SK-N-SH (cell line): Measurements from ENCODE around the gene SNX3. TPM values are rescaled to one million over a fixed set of nuclear protein-coding genes. Genes with fewer than 3 reads are reported as not detected.

ENCODE experiments used
- CTCF ChIA-PET: fragments of 300-600, 350-600 bp; formaldehyde crosslinking; extraction: SDS; loops from one replicate; lab custom pipeline; 2021; lab: Yijun Ruan, JAX
- POLR2A ChIA-PET: fragments of 350-600 bp; sonication (Branson Sonifier 250); formaldehyde crosslinking; extraction: SDS; loops from one replicate; lab custom pipeline; 2020; ENCODE audit warnings: antibody characterized with exemption, inconsistent platforms; lab: Yijun Ruan, JAX
- DNase-seq: peaks from one replicate; pipeline ENCODE4 v3.0.0; 2012
- H2AFZ ChIP-seq: fragments of 200-600 bp; sonication (generic); 2 replicates; pipeline ENCODE4 v1.8.1; 2016; ENCODE audit warnings: antibody characterized with exemption, mild to moderate bottlenecking, low read depth
- H3F3A ChIP-seq: fragments of 200-600 bp; sonication (generic); replicated peaks from 2 replicates; pipeline ENCODE3; 2016; ENCODE audit warnings: antibody characterized with exemption, mild to moderate bottlenecking; ENCODE audit not compliant: insufficient read depth
- H3K27ac ChIP-seq, 2 experiments: fragments of 200-500 bp in 1 of 2; fragments of 200-600 bp in 1 of 2; sonication (Bioruptor generic) in 1 of 2; sonication (generic), shearing (Covaris generic) in 1 of 2; 2 replicates each; pipeline versions ENCODE4 v1.5.1 to v1.6.1; 2014 to 2016; ENCODE audit warnings: low read depth in 2 of 2, inconsistent platforms in 1 of 2, low read length in 1 of 2, mild to moderate bottlenecking in 1 of 2, mixed read lengths in 1 of 2
- H3K27me3 ChIP-seq: fragments of 200-600 bp; sonication (generic), shearing (Covaris generic); 2 replicates; pipeline ENCODE4 v1.6.1; 2016; ENCODE audit warnings: mixed run types; ENCODE audit not compliant: insufficient read depth
- H3K36me3 ChIP-seq, 2 experiments: fragments of 200-500 bp in 1 of 2; fragments of 200-600 bp in 1 of 2; sonication (Bioruptor generic) in 1 of 2; sonication (generic) in 1 of 2; replicated peaks in 1 of 2; 2 replicates each; pipeline versions ENCODE3 to v1.5.1; 2014 to 2016; ENCODE audit warnings: low read length in 1 of 2, mild to moderate bottlenecking in 1 of 2; ENCODE audit not compliant: insufficient read depth in 2 of 2, control insufficient read depth in 1 of 2
- H3K4me1 ChIP-seq, 2 experiments: fragments of 200-500 bp in 1 of 2; fragments of 200-600 bp in 1 of 2; sonication (Bioruptor generic) in 1 of 2; sonication (generic), shearing (Covaris generic) in 1 of 2; 2 replicates each; pipeline versions ENCODE4 v1.5.1 to v1.6.1; 2014 to 2016; ENCODE audit warnings: low read depth in 1 of 2, low read length in 1 of 2, mixed run types in 1 of 2; ENCODE audit not compliant: insufficient read depth in 2 of 2, control insufficient read depth in 1 of 2
- H3K4me2 ChIP-seq: fragments of 200-600 bp; sonication (generic), shearing (Covaris generic); 2 replicates; pipeline ENCODE4 v1.6.1; 2017; ENCODE audit warnings: mixed run types
- H3K4me3 ChIP-seq, 2 experiments: fragments of 200-500 bp in 1 of 2; fragments of 200-600 bp in 1 of 2; sonication (Bioruptor generic) in 1 of 2; sonication (generic), shearing (Covaris generic) in 1 of 2; 2 replicates each; pipeline versions ENCODE4 v1.5.1 to v1.8.1; 2014 to 2016; ENCODE audit warnings: low read depth in 2 of 2, inconsistent platforms in 1 of 2, low read length in 1 of 2, mild to moderate bottlenecking in 1 of 2, mixed read lengths in 1 of 2, moderate library complexity in 1 of 2
- H3K79me2 ChIP-seq: fragments of 200-600 bp; sonication (generic); 2 replicates; pipeline ENCODE4 v1.8.1; 2017; ENCODE audit warnings: mild to moderate bottlenecking; ENCODE audit not compliant: insufficient read depth
- H3K9ac ChIP-seq: fragments of 200-600 bp; sonication (generic); 2 replicates; pipeline ENCODE4 v1.6.1; 2017; ENCODE audit warnings: mixed run types
- H3K9me2 ChIP-seq: fragments of 200-600 bp; sonication (generic); 2 replicates; pipeline ENCODE4 v1.6.1; 2017; ENCODE audit warnings: mixed run types
- H3K9me3 ChIP-seq: fragments of 200-600 bp; sonication (generic); 2 replicates; pipeline ENCODE4 v1.6.1; 2017; ENCODE audit warnings: mixed run types, mild to moderate bottlenecking, moderate library complexity
- H4K20me1 ChIP-seq: fragments of 200-600 bp; sonication (generic); 2 replicates; pipeline ENCODE4 v1.6.1; 2017; ENCODE audit warnings: mild to moderate bottlenecking, mixed run types; ENCODE audit not compliant: insufficient read depth
- EP300 ChIP-seq, 2 experiments: IDR thresholded peaks; 2 replicates each; pipeline versions ENCODE4 v1.4.0 to v1.6.1; 2012; ENCODE audit warnings: borderline replicate concordance in 1 of 2, low read depth in 1 of 2, low read length in 1 of 2
- FOXJ3 ChIP-seq: sonication (generic); formaldehyde crosslinking; IDR thresholded peaks from 2 replicates; pipeline ENCODE4 v1.5.1; 2020; ENCODE audit warnings: mild to moderate bottlenecking, missing genetic modification reagents
- IRF3 ChIP-seq: fragments of 150-350 bp; IDR thresholded peaks from 2 replicates; pipeline ENCODE4 v1.6.1; 2016; ENCODE audit warnings: mild to moderate bottlenecking, low read depth, low read length
- JUND ChIP-seq: IDR thresholded peaks from 2 replicates; pipeline ENCODE4 v1.4.0; 2012
- MEF2A ChIP-seq: IDR thresholded peaks from 2 replicates; pipeline ENCODE4 v1.4.0; 2012; ENCODE audit warnings: low read depth, borderline replicate concordance
- NFIC ChIP-seq: IDR thresholded peaks from 2 replicates; pipeline ENCODE4 v1.4.0; 2012; ENCODE audit warnings: borderline replicate concordance
- PBX3 ChIP-seq: IDR thresholded peaks from 2 replicates; pipeline ENCODE4; 2012
- POLR2AphosphoS5 ChIP-seq: IDR thresholded peaks from 2 replicates; pipeline ENCODE4 v1.6.1; 2012; ENCODE audit warnings: low read depth, low read length
- RCOR1 ChIP-seq: fragments of 150-350 bp; IDR thresholded peaks from 2 replicates; pipeline ENCODE4 v1.6.1; 2017; ENCODE audit warnings: antibody characterized with exemption, low read length
- REST ChIP-seq: IDR thresholded peaks from 2 replicates; pipeline ENCODE4 v1.6.1; 2012; ENCODE audit warnings: mild to moderate bottlenecking, low read depth, low read length, moderate library complexity
- TCF12 ChIP-seq: IDR thresholded peaks from 2 replicates; pipeline ENCODE4 v1.4.0; 2012
- TEAD4 ChIP-seq: IDR thresholded peaks from 2 replicates; pipeline ENCODE4 v1.4.0; 2012; ENCODE audit warnings: mild to moderate bottlenecking, borderline replicate concordance; ENCODE audit not compliant: insufficient read depth
- YY1 ChIP-seq: IDR thresholded peaks from 2 replicates; pipeline ENCODE4 v1.4.0; 2012; ENCODE audit warnings: low read depth, mild to moderate bottlenecking
- WGBS: methylation state at CpG from one replicate; pipeline ENCODE4 v1.1.6; 2017; ENCODE audit warnings: low lambda C conversion rate; 5-methylcytosine and 5-hydroxymethylcytosine counted together
- polyA plus RNA-seq, 3 experiments: library from polyadenylated mRNA; depleted of rRNA; stranded (reverse); fragments of >200 nt; gene quantifications; 2 replicates each; pipeline ENCODE4 v1.2.3, GENCODE V29; 2012
- TF ChIP-seq, protein P1 (sequence below): IDR thresholded peaks from 2 replicates; pipeline ENCODE4 v1.4.0; 2012; ENCODE audit warnings: low read depth
- TF ChIP-seq, protein P2 (sequence below): fragments of 200-600 bp; sonication (generic); IDR thresholded peaks from 2 replicates; pipeline ENCODE4 v1.6.1; 2017; ENCODE audit warnings: antibody characterized with exemption, mild to moderate bottlenecking, moderate library complexity

SNX3 gene
- polyA plus RNA-seq, 1 of the 3 experiments (the other 2 are of a cell fraction) = 105 TPM

- TF ChIP-seq REST (no peak), JUND (no peak), NFIC (no peak), TCF12 (no peak), RCOR1 (no peak), IRF3 (no peak), TEAD4 (no peak), POLR2AphosphoS5 (no peak)
- TF ChIP-seq, protein P1, sequence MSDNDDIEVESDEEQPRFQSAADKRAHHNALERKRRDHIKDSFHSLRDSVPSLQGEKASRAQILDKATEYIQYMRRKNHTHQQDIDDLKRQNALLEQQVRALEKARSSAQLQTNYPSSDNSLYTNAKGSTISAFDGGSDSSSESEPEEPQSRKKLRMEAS = no peak
- TF ChIP-seq, protein P2, sequence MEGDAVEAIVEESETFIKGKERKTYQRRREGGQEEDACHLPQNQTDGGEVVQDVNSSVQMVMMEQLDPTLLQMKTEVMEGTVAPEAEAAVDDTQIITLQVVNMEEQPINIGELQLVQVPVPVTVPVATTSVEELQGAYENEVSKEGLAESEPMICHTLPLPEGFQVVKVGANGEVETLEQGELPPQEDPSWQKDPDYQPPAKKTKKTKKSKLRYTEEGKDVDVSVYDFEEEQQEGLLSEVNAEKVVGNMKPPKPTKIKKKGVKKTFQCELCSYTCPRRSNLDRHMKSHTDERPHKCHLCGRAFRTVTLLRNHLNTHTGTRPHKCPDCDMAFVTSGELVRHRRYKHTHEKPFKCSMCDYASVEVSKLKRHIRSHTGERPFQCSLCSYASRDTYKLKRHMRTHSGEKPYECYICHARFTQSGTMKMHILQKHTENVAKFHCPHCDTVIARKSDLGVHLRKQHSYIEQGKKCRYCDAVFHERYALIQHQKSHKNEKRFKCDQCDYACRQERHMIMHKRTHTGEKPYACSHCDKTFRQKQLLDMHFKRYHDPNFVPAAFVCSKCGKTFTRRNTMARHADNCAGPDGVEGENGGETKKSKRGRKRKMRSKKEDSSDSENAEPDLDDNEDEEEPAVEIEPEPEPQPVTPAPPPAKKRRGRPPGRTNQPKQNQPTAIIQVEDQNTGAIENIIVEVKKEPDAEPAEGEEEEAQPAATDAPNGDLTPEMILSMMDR = no peak
Observed at GRCh38 chr6:108254433-108255410, 6.1 kb downstream of the SNX3 start (continued).

DNA sequence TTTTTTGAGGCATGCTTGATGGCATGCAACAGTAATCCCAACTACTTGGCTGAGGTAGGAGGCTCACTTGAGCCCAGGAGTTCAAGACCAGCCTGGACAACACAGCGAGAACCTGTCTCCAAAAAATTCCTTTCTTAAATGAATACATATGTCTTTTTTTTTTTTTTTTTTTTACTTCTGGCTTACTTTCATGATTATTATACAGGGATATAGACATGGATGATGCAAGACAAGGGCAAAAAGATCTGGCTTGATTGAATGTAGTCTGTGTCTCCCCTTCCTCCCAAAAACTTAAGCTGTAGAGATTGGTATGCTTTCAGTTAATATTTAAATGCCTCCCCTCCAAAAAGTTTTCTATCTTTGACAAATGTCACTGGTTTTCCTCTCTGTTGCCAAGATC lies 7.6 kb downstream of the SNX3 start:
- TF ChIP-seq, protein P2 = no peak
- TF ChIP-seq MEF2A (no peak), PBX3 (no peak), EP300 (IDR thresholded peaks at IDR 0.05; ENCODE audit: borderline replicate concordance in 1 of 2, low read depth in 1 of 2, low read length in 1 of 2) (no peak), YY1 (no peak), FOXJ3 (CRISPR knock-in tag) (no peak), IRF3 (no peak)
- no peaks in the 10 kb centered on the region for H3K9me3 ChIP-seq
- no peak overlapping the region for H3K4me2 ChIP-seq
- peaks cover 0 to 18% of the 10 kb centered on the region in 2 experiments; a peak in 2 of 4 replicates for H3K4me1 ChIP-seq
- no peak overlapping the region for H3K27ac ChIP-seq
- ChIA-PET CTCF (interaction anchor here (1.3 kb wide), 1 partner anchor 137 kb away, joined by 3 read pairs; no protein-coding TSS in a partner anchor), POLR2A (no interaction called here)
- H3K36me3 ChIP-seq = peaks cover 0 to 6% of the 10 kb centered on the region in 2 experiments
- H4K20me1 ChIP-seq = peaks cover 17% of the 10 kb centered on the region
- H3K4me3 ChIP-seq = no peak overlapping the region
- H3K27me3 ChIP-seq = no peaks in the 10 kb centered on the region
- no peak overlapping the region for H2AFZ ChIP-seq
- DNase-seq = no peak
- no peak overlapping the region for H3K9ac ChIP-seq
- 90% methylated on average over 1 of the region's 1 CpG for WGBS
- no peaks in the 10 kb centered on the region for H3K9me2 ChIP-seq
- peaks cover 99% of the 10 kb centered on the region for H3K79me2 ChIP-seq
- H3F3A ChIP-seq = no peaks in the 10 kb centered on the region
